WTC11 (cell line): ENCODE measurements around the gene PPP1R12B.
"Not testable (repeated sequence)": the region's sequence is repeated elsewhere in the genome, so short reads cannot be mapped to it uniquely, and the experiment has no call there.

ENCODE experiments used
- CREB1 ChIP-seq: sonication (generic); formaldehyde crosslinking; IDR thresholded peaks from 2 replicates; pipeline ENCODE4 v1.8.0; 2023; ENCODE audit warnings: mild to moderate bottlenecking, missing genetic modification reagents
- CTCF ChIP-seq: fragments of 200-600 bp; IDR thresholded peaks from 2 replicates; pipeline ENCODE4 v1.8.0; 2022; ENCODE audit warnings: antibody characterized with exemption
- ESRRA ChIP-seq: sonication (generic); formaldehyde crosslinking; IDR thresholded peaks from 2 replicates; pipeline ENCODE4 v1.8.1; 2022; ENCODE audit warnings: mild to moderate bottlenecking, missing genetic modification reagents, borderline replicate concordance
- ETV6 ChIP-seq: sonication (generic); formaldehyde crosslinking; IDR thresholded peaks from 2 replicates; pipeline ENCODE4 v1.8.1; 2022; ENCODE audit warnings: mild to moderate bottlenecking, missing genetic modification reagents
- FOXP1 ChIP-seq: sonication (generic); formaldehyde crosslinking; IDR thresholded peaks from 2 replicates; pipeline ENCODE4 v1.8.0; 2022; ENCODE audit warnings: missing genetic modification reagents, mild to moderate bottlenecking, moderate library complexity, borderline replicate concordance
- TEAD1 ChIP-seq: sonication (generic); formaldehyde crosslinking; IDR thresholded peaks from 2 replicates; pipeline ENCODE4 v1.8.0; 2022; ENCODE audit warnings: mild to moderate bottlenecking, missing genetic modification reagents
- TF ChIP-seq, protein P1 (sequence below): sonication (generic); formaldehyde crosslinking; IDR thresholded peaks from 2 replicates; pipeline ENCODE4 v1.8.1; 2023; ENCODE audit warnings: mild to moderate bottlenecking, missing genetic modification reagents
- TF ChIP-seq, protein P2 (sequence below): sonication (generic); formaldehyde crosslinking; IDR thresholded peaks from 2 replicates; pipeline ENCODE4 v1.8.0; 2022; ENCODE audit warnings: mild to moderate bottlenecking, missing genetic modification reagents

GRCh38 chr1:202375175-202375574 lies 26.7 kb downstream of the PPP1R12B start:
- TF ChIP-seq CTCF; ETV6 (CRISPR knock-in tag); ESRRA (CRISPR knock-in tag); TEAD1 (CRISPR knock-in tag); FOXP1 (CRISPR knock-in tag); CREB1 (CRISPR knock-in tag): not testable (repeated sequence)
- TF ChIP-seq, protein P1, sequence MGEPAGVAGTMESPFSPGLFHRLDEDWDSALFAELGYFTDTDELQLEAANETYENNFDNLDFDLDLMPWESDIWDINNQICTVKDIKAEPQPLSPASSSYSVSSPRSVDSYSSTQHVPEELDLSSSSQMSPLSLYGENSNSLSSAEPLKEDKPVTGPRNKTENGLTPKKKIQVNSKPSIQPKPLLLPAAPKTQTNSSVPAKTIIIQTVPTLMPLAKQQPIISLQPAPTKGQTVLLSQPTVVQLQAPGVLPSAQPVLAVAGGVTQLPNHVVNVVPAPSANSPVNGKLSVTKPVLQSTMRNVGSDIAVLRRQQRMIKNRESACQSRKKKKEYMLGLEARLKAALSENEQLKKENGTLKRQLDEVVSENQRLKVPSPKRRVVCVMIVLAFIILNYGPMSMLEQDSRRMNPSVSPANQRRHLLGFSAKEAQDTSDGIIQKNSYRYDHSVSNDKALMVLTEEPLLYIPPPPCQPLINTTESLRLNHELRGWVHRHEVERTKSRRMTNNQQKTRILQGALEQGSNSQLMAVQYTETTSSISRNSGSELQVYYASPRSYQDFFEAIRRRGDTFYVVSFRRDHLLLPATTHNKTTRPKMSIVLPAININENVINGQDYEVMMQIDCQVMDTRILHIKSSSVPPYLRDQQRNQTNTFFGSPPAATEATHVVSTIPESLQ (CRISPR knock-in tag) = not testable (repeated sequence)
- TF ChIP-seq, protein P2, sequence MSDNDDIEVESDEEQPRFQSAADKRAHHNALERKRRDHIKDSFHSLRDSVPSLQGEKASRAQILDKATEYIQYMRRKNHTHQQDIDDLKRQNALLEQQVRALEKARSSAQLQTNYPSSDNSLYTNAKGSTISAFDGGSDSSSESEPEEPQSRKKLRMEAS (CRISPR knock-in tag) = not testable (repeated sequence)
